GM23338 (cell line): ENCODE results near the gene KIRREL3.

Experiments used
- CTCF ChIP-seq, 2 experiments: fragments of 200-600 bp in 1 of 2; sonication (generic) in 1 of 2; conservative IDR thresholded peaks; 2 replicates each; pipeline versions ENCODE4 v1.5.1 to v1.6.1; 2016 to 2017; ENCODE audit warnings: antibody characterized with exemption in 2 of 2, low read depth in 2 of 2, mild to moderate bottlenecking in 2 of 2, moderate library complexity in 1 of 2
- EZH2 ChIP-seq: fragments of 200-600 bp; sonication (generic); IDR thresholded peaks from one replicate; pipeline ENCODE4 v1.8.0; 2017; ENCODE audit warnings: antibody characterized with exemption, mild to moderate bottlenecking, low read depth; ENCODE audit not compliant: unreplicated experiment
- EZH2phosphoT487 ChIP-seq: fragments of 200-600 bp; sonication (generic); IDR thresholded peaks from one replicate; pipeline ENCODE4 v1.8.1; 2018; ENCODE audit warnings: antibody characterized with exemption; ENCODE audit not compliant: unreplicated experiment
- POLR2AphosphoS5 ChIP-seq: IDR thresholded peaks from 2 replicates; pipeline ENCODE4 v1.6.1; 2016; ENCODE audit warnings: antibody characterized with exemption, low read depth
- REST ChIP-seq: IDR thresholded peaks from one replicate; pipeline ENCODE4 v1.6.1; 2018; ENCODE audit warnings: antibody characterized with exemption; ENCODE audit not compliant: unreplicated experiment
- ZNF114 ChIP-seq: fragments of 250-450 bp; sonication (Bioruptor Pico); IDR thresholded peaks from 2 replicates; pipeline ENCODE4 v1.5.0; 2020; ENCODE audit warnings: mild to moderate bottlenecking, moderate library complexity

- TF ChIP-seq CTCF (conservative IDR thresholded peaks at IDR 0.05; ENCODE audit: low read depth in 2 of 2) = no peak
- no peak for TF ChIP-seq ZNF114 (CRISPR knock-in tag)
- no peak for TF ChIP-seq EZH2
- TF ChIP-seq EZH2phosphoT487 = no peak
- no peak for TF ChIP-seq POLR2AphosphoS5
- no peak for TF ChIP-seq REST
These were observed 520.6 kb downstream of the KIRREL3 start for GRCh38 chr11:126480015-126480409.
